WTC11 (cell line): ENCODE measurements around the gene UNC79. TPM values are rescaled to one million over a fixed set of nuclear protein-coding genes. Genes with fewer than 3 reads are reported as not detected.
"Not testable (repeated sequence)": the region's sequence is repeated elsewhere in the genome, so short reads cannot be mapped to it uniquely, and the experiment has no call there.

Experiments
- ATAC-seq: fragments of 200-7000 bp; cut with Tn5 transposase; 2 replicates; pipeline ENCODE4 v1.10.0; 2021; ENCODE audit warnings: mild to moderate bottlenecking, moderate library complexity
- CTCF ChIA-PET: fragments of 300-600 bp; sonication (Branson Sonifier 250); formaldehyde crosslinking; loops from one replicate; lab custom pipeline; 2021; ENCODE audit warnings: antibody characterized with exemption; lab: Charles Lee
- POLR2A ChIA-PET: fragments of 350-600 bp; sonication (Branson Sonifier 250); formaldehyde crosslinking; loops from one replicate; lab custom pipeline; 2021; ENCODE audit warnings: antibody characterized with exemption; lab: Charles Lee
- DNase-seq: peaks from one replicate; pipeline ENCODE4 v3.0.0; 2021; ENCODE audit warnings: low spot score
- H3K27ac Mint-ChIP-seq: 2 replicates; pipeline ENCODE4 v1.8.0; 2021; ENCODE audit warnings: mixed read lengths
- H3K27me3 Mint-ChIP-seq: 2 replicates; pipeline ENCODE4 v1.8.0; 2021; ENCODE audit warnings: low read depth, mild to moderate bottlenecking, moderate library complexity, mixed read lengths
- H3K36me3 Mint-ChIP-seq: 2 replicates; pipeline ENCODE4 v1.8.0; 2021; ENCODE audit warnings: mixed read lengths
- H3K4me1 Mint-ChIP-seq: 2 replicates; pipeline ENCODE4 v1.8.0; 2022; ENCODE audit warnings: mixed read lengths
- H3K4me3 Mint-ChIP-seq: 2 replicates; pipeline ENCODE4 v1.8.0; 2021; ENCODE audit warnings: mild to moderate bottlenecking, moderate library complexity, mixed read lengths
- H3K9me3 Mint-ChIP-seq: 2 replicates; pipeline ENCODE4 v1.8.0; 2021; ENCODE audit warnings: mixed read lengths
- ATF1 ChIP-seq: sonication (generic); formaldehyde crosslinking; IDR thresholded peaks from 2 replicates; pipeline ENCODE4 v1.8.1; 2023; ENCODE audit warnings: mild to moderate bottlenecking, moderate library complexity, missing genetic modification reagents
- FOXJ3 ChIP-seq: sonication (generic); formaldehyde crosslinking; IDR thresholded peaks from 2 replicates; pipeline ENCODE4 v1.9.0; 2021; ENCODE audit warnings: missing genetic modification reagents, mild to moderate bottlenecking, borderline replicate concordance
- FOXP1 ChIP-seq: sonication (generic); formaldehyde crosslinking; IDR thresholded peaks from 2 replicates; pipeline ENCODE4 v1.8.0; 2022; ENCODE audit warnings: missing genetic modification reagents, mild to moderate bottlenecking, moderate library complexity, borderline replicate concordance
- HMGA2 ChIP-seq: fragments of 250-450 bp; sonication (Bioruptor Pico); IDR thresholded peaks from 2 replicates; pipeline ENCODE4 v1.4.0; 2021; ENCODE audit warnings: mild to moderate bottlenecking, moderate library complexity
- IRF2 ChIP-seq: sonication (generic); formaldehyde crosslinking; IDR thresholded peaks from 2 replicates; pipeline ENCODE4 v1.8.0; 2022; ENCODE audit warnings: low read depth, missing genetic modification reagents, borderline replicate concordance
- JUN ChIP-seq: sonication (generic); formaldehyde crosslinking; IDR thresholded peaks from 2 replicates; pipeline ENCODE4 v1.8.0; 2023; ENCODE audit warnings: mild to moderate bottlenecking, missing genetic modification reagents
- OVOL2 ChIP-seq: fragments of 250-450 bp; sonication (Bioruptor Pico); IDR thresholded peaks from 2 replicates; pipeline ENCODE4 v1.9.0; 2021; ENCODE audit warnings: mild to moderate bottlenecking, borderline replicate concordance
- PRRX2 ChIP-seq: fragments of 250-450 bp; sonication (Bioruptor Pico); IDR thresholded peaks from 2 replicates; pipeline ENCODE4 v1.8.0; 2021; ENCODE audit warnings: mild to moderate bottlenecking
- RORB ChIP-seq: fragments of 250-450 bp; sonication (Bioruptor Pico); IDR thresholded peaks from 2 replicates; pipeline ENCODE4 v1.9.0; 2021; ENCODE audit warnings: mild to moderate bottlenecking
- SMAD3 ChIP-seq: sonication (generic); formaldehyde crosslinking; IDR thresholded peaks from 2 replicates; pipeline ENCODE4 v1.8.0; 2022; ENCODE audit warnings: missing genetic modification reagents, mild to moderate bottlenecking, borderline replicate concordance
- SMAD4 ChIP-seq: sonication (generic); formaldehyde crosslinking; IDR thresholded peaks from 2 replicates; pipeline ENCODE4 v1.8.0; 2022; ENCODE audit warnings: mild to moderate bottlenecking, missing genetic modification reagents
- TEAD1 ChIP-seq: sonication (generic); formaldehyde crosslinking; IDR thresholded peaks from 2 replicates; pipeline ENCODE4 v1.8.0; 2022; ENCODE audit warnings: mild to moderate bottlenecking, missing genetic modification reagents
- ZNF121 ChIP-seq: sonication (generic); formaldehyde crosslinking; IDR thresholded peaks from 2 replicates; pipeline ENCODE4 v1.8.0; 2023; ENCODE audit warnings: missing genetic modification reagents
- ZNF263 ChIP-seq: sonication (generic); formaldehyde crosslinking; IDR thresholded peaks from 2 replicates; pipeline ENCODE4 v1.8.1; 2022; ENCODE audit warnings: low read depth, mild to moderate bottlenecking, moderate library complexity, missing genetic modification reagents
- total RNA-seq: library from RNA; stranded (reverse); gene quantifications from 3 replicates; pipeline ENCODE4 v1.2.3, GENCODE V29; 2021
- TF ChIP-seq, protein P1 (sequence below): sonication (generic); formaldehyde crosslinking; conservative IDR thresholded peaks from 2 replicates; pipeline ENCODE4 v1.8.1; 2022; ENCODE audit warnings: mild to moderate bottlenecking, missing genetic modification reagents
- TF ChIP-seq, protein P2 (sequence below): sonication (generic); formaldehyde crosslinking; conservative IDR thresholded peaks from 2 replicates; pipeline ENCODE4 v1.8.1; 2023; ENCODE audit warnings: mild to moderate bottlenecking, low read depth, missing genetic modification reagents, moderate library complexity
- TF ChIP-seq, protein P3 (sequence below): fragments of 250-450 bp; sonication (Bioruptor Pico); IDR thresholded peaks from 2 replicates; pipeline ENCODE4 v1.9.0; 2021; ENCODE audit warnings: moderate library complexity, mild to moderate bottlenecking, inconsistent platforms, borderline replicate concordance
- TF ChIP-seq, protein P4 (sequence below): sonication (generic); formaldehyde crosslinking; IDR thresholded peaks from 2 replicates; pipeline ENCODE4 v1.8.0; 2022; ENCODE audit warnings: missing genetic modification reagents
- TF ChIP-seq, protein P5 (sequence below): sonication (generic); formaldehyde crosslinking; IDR thresholded peaks from 2 replicates; pipeline ENCODE4 v1.8.1; 2022; ENCODE audit warnings: low read depth, missing genetic modification reagents, borderline replicate concordance

Gene UNC79
- total RNA-seq, 1 experiment from 2014 or later: 2.1 TPM

DNA sequence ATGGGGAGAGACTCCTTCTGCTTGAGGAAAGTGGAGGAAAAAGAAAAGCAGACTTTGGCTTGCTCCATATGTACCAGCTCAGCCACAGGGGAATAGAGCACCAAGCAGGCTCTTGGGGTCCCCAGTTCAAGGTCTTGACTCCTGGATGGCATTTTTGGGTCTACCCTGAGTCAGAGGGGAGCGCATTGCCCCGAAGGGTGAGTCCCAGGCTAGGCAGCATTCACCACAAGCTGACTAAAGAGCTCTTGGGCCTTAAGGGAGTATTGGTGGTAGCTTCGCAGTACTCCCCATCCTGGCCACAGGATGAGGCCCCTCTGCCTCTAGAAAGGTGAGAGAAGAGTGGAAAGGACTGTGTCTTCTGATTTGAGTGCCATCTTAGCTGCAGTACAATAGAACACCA is 19.8 kb upstream of the UNC79 start:
- no peak for ATAC-seq
- no peaks in the 10 kb centered on the region for H3K36me3 Mint-ChIP-seq
- no peak for DNase-seq
- no peak overlapping the region for H3K4me3 Mint-ChIP-seq
- peaks cover 13% of the 10 kb centered on the region for H3K9me3 Mint-ChIP-seq
- H3K27ac Mint-ChIP-seq: no peak overlapping the region
- H3K4me1 Mint-ChIP-seq: no peaks in the 10 kb centered on the region
- POLR2A ChIA-PET: no interaction called here
- TF ChIP-seq, protein P1, sequence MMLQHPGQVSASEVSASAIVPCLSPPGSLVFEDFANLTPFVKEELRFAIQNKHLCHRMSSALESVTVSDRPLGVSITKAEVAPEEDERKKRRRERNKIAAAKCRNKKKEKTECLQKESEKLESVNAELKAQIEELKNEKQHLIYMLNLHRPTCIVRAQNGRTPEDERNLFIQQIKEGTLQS (CRISPR knock-in tag): no peak
- TF ChIP-seq FOXP1 (CRISPR knock-in tag): no peak
- TF ChIP-seq PRRX2 (CRISPR knock-in tag): no peak
- no peak for TF ChIP-seq TEAD1 (CRISPR knock-in tag)
- TF ChIP-seq, protein P2, sequence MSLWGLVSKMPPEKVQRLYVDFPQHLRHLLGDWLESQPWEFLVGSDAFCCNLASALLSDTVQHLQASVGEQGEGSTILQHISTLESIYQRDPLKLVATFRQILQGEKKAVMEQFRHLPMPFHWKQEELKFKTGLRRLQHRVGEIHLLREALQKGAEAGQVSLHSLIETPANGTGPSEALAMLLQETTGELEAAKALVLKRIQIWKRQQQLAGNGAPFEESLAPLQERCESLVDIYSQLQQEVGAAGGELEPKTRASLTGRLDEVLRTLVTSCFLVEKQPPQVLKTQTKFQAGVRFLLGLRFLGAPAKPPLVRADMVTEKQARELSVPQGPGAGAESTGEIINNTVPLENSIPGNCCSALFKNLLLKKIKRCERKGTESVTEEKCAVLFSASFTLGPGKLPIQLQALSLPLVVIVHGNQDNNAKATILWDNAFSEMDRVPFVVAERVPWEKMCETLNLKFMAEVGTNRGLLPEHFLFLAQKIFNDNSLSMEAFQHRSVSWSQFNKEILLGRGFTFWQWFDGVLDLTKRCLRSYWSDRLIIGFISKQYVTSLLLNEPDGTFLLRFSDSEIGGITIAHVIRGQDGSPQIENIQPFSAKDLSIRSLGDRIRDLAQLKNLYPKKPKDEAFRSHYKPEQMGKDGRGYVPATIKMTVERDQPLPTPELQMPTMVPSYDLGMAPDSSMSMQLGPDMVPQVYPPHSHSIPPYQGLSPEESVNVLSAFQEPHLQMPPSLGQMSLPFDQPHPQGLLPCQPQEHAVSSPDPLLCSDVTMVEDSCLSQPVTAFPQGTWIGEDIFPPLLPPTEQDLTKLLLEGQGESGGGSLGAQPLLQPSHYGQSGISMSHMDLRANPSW (CRISPR knock-in tag): no peak
- no peak for TF ChIP-seq ATF1 (CRISPR knock-in tag)
- TF ChIP-seq, protein P3, sequence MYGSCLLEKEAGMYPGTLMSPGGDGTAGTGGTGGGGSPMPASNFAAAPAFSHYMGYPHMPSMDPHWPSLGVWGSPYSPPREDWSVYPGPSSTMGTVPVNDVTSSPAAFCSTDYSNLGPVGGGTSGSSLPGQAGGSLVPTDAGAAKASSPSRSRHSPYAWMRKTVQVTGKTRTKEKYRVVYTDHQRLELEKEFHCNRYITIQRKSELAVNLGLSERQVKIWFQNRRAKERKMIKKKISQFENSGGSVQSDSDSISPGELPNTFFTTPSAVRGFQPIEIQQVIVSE: no peak
- TF ChIP-seq, protein P4, sequence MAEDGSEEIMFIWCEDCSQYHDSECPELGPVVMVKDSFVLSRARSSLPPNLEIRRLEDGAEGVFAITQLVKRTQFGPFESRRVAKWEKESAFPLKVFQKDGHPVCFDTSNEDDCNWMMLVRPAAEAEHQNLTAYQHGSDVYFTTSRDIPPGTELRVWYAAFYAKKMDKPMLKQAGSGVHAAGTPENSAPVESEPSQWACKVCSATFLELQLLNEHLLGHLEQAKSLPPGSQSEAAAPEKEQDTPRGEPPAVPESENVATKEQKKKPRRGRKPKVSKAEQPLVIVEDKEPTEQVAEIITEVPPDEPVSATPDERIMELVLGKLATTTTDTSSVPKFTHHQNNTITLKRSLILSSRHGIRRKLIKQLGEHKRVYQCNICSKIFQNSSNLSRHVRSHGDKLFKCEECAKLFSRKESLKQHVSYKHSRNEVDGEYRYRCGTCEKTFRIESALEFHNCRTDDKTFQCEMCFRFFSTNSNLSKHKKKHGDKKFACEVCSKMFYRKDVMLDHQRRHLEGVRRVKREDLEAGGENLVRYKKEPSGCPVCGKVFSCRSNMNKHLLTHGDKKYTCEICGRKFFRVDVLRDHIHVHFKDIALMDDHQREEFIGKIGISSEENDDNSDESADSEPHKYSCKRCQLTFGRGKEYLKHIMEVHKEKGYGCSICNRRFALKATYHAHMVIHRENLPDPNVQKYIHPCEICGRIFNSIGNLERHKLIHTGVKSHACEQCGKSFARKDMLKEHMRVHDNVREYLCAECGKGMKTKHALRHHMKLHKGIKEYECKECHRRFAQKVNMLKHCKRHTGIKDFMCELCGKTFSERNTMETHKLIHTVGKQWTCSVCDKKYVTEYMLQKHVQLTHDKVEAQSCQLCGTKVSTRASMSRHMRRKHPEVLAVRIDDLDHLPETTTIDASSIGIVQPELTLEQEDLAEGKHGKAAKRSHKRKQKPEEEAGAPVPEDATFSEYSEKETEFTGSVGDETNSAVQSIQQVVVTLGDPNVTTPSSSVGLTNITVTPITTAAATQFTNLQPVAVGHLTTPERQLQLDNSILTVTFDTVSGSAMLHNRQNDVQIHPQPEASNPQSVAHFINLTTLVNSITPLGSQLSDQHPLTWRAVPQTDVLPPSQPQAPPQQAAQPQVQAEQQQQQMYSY (CRISPR knock-in tag): no peak
- TF ChIP-seq IRF2: no peak
- TF ChIP-seq SMAD4 (CRISPR knock-in tag): no peak
- no peak for TF ChIP-seq OVOL2 (CRISPR knock-in tag)
- TF ChIP-seq FOXJ3: no peak
- TF ChIP-seq ZNF263 (CRISPR knock-in tag): no peak
- TF ChIP-seq HMGA2 (CRISPR knock-in tag): no peak
- no peak for TF ChIP-seq JUN (CRISPR knock-in tag)
- no peak for TF ChIP-seq SMAD3 (CRISPR knock-in tag)
- no peak for TF ChIP-seq ZNF121 (CRISPR knock-in tag)
- CTCF ChIA-PET: no interaction called here
- peaks cover 3% of the 10 kb centered on the region; the same call in 1 of the 2 replicates for H3K27me3 Mint-ChIP-seq

DNA sequence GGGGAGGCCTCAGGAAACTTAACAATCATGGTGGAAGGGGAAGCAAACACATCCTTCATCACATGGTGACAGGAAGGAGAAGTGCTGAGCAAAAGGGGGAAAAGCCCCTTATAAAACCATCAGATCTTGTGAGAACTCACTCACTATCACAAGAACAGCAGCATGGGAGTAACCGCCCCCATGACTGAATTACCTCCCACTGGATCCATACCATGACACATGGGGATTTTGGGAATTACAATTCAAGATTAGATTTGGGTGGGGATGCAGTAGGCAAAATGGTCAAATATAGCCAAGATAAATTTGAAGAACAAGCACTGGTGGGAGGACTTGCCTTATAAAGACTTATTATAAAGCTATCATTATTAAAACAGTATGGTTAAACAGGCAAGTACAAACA is 5.6 kb upstream of the UNC79 start:
- peaks cover 17% of the 10 kb centered on the region for H3K27me3 Mint-ChIP-seq
- POLR2A ChIA-PET, H3K27ac Mint-ChIP-seq, H3K4me3 Mint-ChIP-seq, CTCF ChIA-PET, ATAC-seq, DNase-seq: not testable (repeated sequence)
- H3K36me3 Mint-ChIP-seq: peaks cover 35% of the 10 kb centered on the region
- H3K4me1 Mint-ChIP-seq: peaks cover 16% of the 10 kb centered on the region
- H3K9me3 Mint-ChIP-seq: peaks cover 60% of the 10 kb centered on the region

DNA sequence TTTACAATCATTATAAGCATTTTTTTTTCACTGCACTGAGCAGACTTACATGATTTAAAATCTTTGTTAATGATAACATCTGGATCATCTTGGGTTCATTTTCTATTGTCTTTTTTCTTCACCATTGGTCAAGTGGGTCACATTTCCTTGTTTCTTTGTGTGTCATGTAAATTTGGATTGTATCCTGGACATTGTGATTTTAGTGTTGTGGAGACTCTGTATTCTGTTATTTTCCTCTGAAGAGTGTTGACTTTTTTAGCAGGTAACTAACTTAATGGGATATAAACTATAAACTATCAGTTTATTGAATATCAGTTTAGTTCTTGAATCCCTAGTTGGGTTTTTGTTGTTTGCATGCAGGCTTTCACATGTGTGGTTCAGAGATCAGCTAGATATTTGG is 4.0 kb upstream of the UNC79 start:
- no peak for ATAC-seq
- TF ChIP-seq, protein P5, sequence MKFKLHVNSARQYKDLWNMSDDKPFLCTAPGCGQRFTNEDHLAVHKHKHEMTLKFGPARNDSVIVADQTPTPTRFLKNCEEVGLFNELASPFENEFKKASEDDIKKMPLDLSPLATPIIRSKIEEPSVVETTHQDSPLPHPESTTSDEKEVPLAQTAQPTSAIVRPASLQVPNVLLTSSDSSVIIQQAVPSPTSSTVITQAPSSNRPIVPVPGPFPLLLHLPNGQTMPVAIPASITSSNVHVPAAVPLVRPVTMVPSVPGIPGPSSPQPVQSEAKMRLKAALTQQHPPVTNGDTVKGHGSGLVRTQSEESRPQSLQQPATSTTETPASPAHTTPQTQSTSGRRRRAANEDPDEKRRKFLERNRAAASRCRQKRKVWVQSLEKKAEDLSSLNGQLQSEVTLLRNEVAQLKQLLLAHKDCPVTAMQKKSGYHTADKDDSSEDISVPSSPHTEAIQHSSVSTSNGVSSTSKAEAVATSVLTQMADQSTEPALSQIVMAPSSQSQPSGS: no peak
- no peak for TF ChIP-seq RORB (CRISPR knock-in tag)
- TF ChIP-seq, all 79 proteins: peak for 0
- H3K27me3 Mint-ChIP-seq: peaks cover 18% of the 10 kb centered on the region
- H3K27ac Mint-ChIP-seq: no peak overlapping the region
- H3K4me1 Mint-ChIP-seq: peaks cover 21% of the 10 kb centered on the region
- peaks cover 24% of the 10 kb centered on the region for H3K36me3 Mint-ChIP-seq
- no peak for DNase-seq
- no peak overlapping the region for H3K4me3 Mint-ChIP-seq
- peaks cover 44% of the 10 kb centered on the region for H3K9me3 Mint-ChIP-seq
- ChIA-PET POLR2A (no interaction called here), CTCF (no interaction called here)
